Type B pancreatic cell (in vitro differentiated cells): ENCODE results near the gene RBPJL. TPM values are rescaled to one million over a fixed set of nuclear protein-coding genes. Genes with fewer than 3 reads are reported as not detected.

Experiments used
- DNase-seq: peaks from one replicate; pipeline ENCODE4 v3.0.0; 2021; ENCODE audit warnings: mixed read lengths; ENCODE audit not compliant: unreplicated experiment; ENCODE audit errors: extremely low spot score
- H3K27ac Mint-ChIP-seq: 2 replicates; pipeline ENCODE4 v1.8.0; 2021; ENCODE audit warnings: mild to moderate bottlenecking, mixed read lengths
- H3K27me3 Mint-ChIP-seq: 2 replicates; pipeline ENCODE4 v1.8.0; 2021; ENCODE audit warnings: mixed read lengths
- H3K36me3 Mint-ChIP-seq: 2 replicates; pipeline ENCODE4 v1.8.0; 2021; ENCODE audit warnings: mixed read lengths
- H3K4me1 Mint-ChIP-seq: one replicate; pipeline ENCODE4 v1.8.0; 2021; ENCODE audit warnings: mixed read lengths; ENCODE audit not compliant: unreplicated experiment
- H3K4me3 Mint-ChIP-seq: 2 replicates; pipeline ENCODE4 v1.8.0; 2021; ENCODE audit warnings: mild to moderate bottlenecking, mixed read lengths
- H3K9me3 Mint-ChIP-seq: 2 replicates; pipeline ENCODE4 v1.8.0; 2021; ENCODE audit warnings: mixed read lengths
- CTCF ChIP-seq: fragments of 200-600 bp; sonication (generic); conservative IDR thresholded peaks from 2 replicates; pipeline ENCODE4 v1.5.0; 2021; ENCODE audit warnings: antibody characterized with exemption, mild to moderate bottlenecking
- total RNA-seq: library from RNA; stranded (reverse); gene quantifications from 2 replicates; pipeline ENCODE4 v1.2.1, GENCODE V29; 2021; ENCODE audit warnings: low replicate concordance

RBPJL gene
- total RNA-seq, 1 donor from 2014 or later = not detected

DNA sequence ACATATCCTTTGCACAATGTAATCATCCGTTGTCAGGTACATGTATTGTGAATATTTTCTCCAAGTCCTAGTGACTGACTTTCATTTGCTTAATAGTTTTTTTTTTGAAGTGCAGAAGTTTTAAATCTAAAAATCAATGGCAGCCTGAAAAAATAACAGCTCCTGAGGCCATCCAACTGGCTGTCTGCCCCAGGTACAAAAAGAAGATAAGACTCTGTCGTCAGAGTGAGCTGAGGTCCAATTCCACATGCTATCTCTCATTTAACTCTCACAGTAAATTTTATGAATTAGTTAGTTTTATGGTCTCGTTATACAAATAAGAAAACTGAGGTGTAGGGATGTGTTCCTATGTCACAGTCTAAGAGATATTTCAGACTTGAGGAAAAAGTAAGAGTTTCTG lies 31.3 kb upstream of the RBPJL start:
- H3K4me3 Mint-ChIP-seq = no peak overlapping the region
- DNase-seq = no peak
- no peak for TF ChIP-seq CTCF
- no peaks in the 10 kb centered on the region for H3K36me3 Mint-ChIP-seq
- no peaks in the 10 kb centered on the region for H3K4me1 Mint-ChIP-seq
- H3K27ac Mint-ChIP-seq = no peak overlapping the region
- H3K9me3 Mint-ChIP-seq = no peaks in the 10 kb centered on the region
- H3K27me3 Mint-ChIP-seq = peaks cover 4% of the 10 kb centered on the region

- Mint-ChIP-seq H3K27ac (no peak overlapping the region), H3K4me3 (no peak overlapping the region), H3K27me3 (peaks cover 11% of the 10 kb centered on the region), H3K9me3 (no peaks in the 10 kb centered on the region), H3K36me3 (no peaks in the 10 kb centered on the region), H3K4me1 (no peaks in the 10 kb centered on the region)
- TF ChIP-seq CTCF = no peak
- no peak for DNase-seq
These were observed 26.6 kb upstream of the RBPJL start for GRCh38 chr20:45279992-45280391.

- Mint-ChIP-seq H3K27ac (no peak overlapping the region), H3K4me3 (no peak overlapping the region), H3K36me3 (no peaks in the 10 kb centered on the region), H3K27me3 (peaks cover 11% of the 10 kb centered on the region), H3K4me1 (no peaks in the 10 kb centered on the region), H3K9me3 (no peaks in the 10 kb centered on the region)
- no peak for TF ChIP-seq CTCF
- DNase-seq = no peak
These were observed 23.7 kb upstream of the RBPJL start for GRCh38 chr20:45282700-45283550.

GRCh38 chr20:45283551-45284057 lies 23.0 kb upstream of the RBPJL start:
- H3K4me3 Mint-ChIP-seq = no peak overlapping the region
- DNase-seq = no peak
- H3K27me3 Mint-ChIP-seq = peaks cover 15% of the 10 kb centered on the region
- H3K36me3 Mint-ChIP-seq = no peaks in the 10 kb centered on the region
- H3K4me1 Mint-ChIP-seq = no peaks in the 10 kb centered on the region
- H3K9me3 Mint-ChIP-seq = no peaks in the 10 kb centered on the region
- TF ChIP-seq CTCF = no peak
- H3K27ac Mint-ChIP-seq = no peak overlapping the region

GRCh38 chr20:45288376-45288775 lies 18.3 kb upstream of the RBPJL start:
- Mint-ChIP-seq H3K36me3 (no peaks in the 10 kb centered on the region), H3K4me1 (peaks cover 11% of the 10 kb centered on the region), H3K27me3 (peaks cover 48% of the 10 kb centered on the region), H3K9me3 (no peaks in the 10 kb centered on the region), H3K27ac (no peak overlapping the region), H3K4me3 (no peak overlapping the region)
- DNase-seq = no peak
- TF ChIP-seq CTCF = no peak
